PFSK-1 (cell line): ENCODE data around the gene CNTNAP5. TPM values are rescaled to one million over a fixed set of nuclear protein-coding genes. Genes with fewer than 3 reads are reported as not detected.

Experiments used
- FOXP2 ChIP-seq: optimal IDR thresholded peaks from 2 replicates; pipeline ENCODE3; 2011; ENCODE audit warnings: borderline replicate concordance, control low read depth, inconsistent platforms; ENCODE audit not compliant: insufficient read depth; ENCODE audit errors: extremely low read length, extremely low read depth
- POLR2AphosphoS5 ChIP-seq: IDR thresholded peaks from 2 replicates; pipeline ENCODE4 v1.6.1; 2012; ENCODE audit warnings: low read depth, mild to moderate bottlenecking, control low read depth, low read length, moderate library complexity
- REST ChIP-seq, 2 experiments: IDR thresholded peaks; 2 replicates each; pipeline versions ENCODE4 v1.6.1 to v1.8.0; 2011 to 2012; ENCODE audit warnings: low read depth in 2 of 2, low read length in 2 of 2, control low read depth in 1 of 2, inconsistent platforms in 1 of 2, mild to moderate bottlenecking in 1 of 2, moderate library complexity in 1 of 2; ENCODE audit not compliant: insufficient read depth in 1 of 2
- SIN3A ChIP-seq: IDR thresholded peaks from 2 replicates; pipeline ENCODE4 v1.6.1; 2012; ENCODE audit warnings: mild to moderate bottlenecking, low read length, moderate library complexity, borderline replicate concordance; ENCODE audit not compliant: insufficient read depth
- TAF1 ChIP-seq: IDR thresholded peaks from 2 replicates; pipeline ENCODE4 v1.6.1; 2012; ENCODE audit warnings: low read length, control low read depth, borderline replicate concordance; ENCODE audit not compliant: insufficient read depth
- polyA plus RNA-seq: library from polyadenylated mRNA; unstranded; fragments of >200 nt; gene quantifications from one replicate; pipeline ENCODE4 v1.2.1, GENCODE V29; 2012; ENCODE audit warnings: low read depth, missing spikeins; ENCODE audit not compliant: insufficient read length

CNTNAP5 gene
- polyA plus RNA-seq, result not detected

- TF ChIP-seq SIN3A (peak; percentile 62; the same call in 1 of the 2 replicates), REST (IDR thresholded peaks at IDR 0.05; ENCODE audit: insufficient read depth in 1 of 2, low read depth in 2 of 2, low read length in 2 of 2) (peak; percentile 96), POLR2AphosphoS5 (no peak), FOXP2 (peak; percentile 27)
Observed at GRCh38 chr2:124025171-124025580, at the start of gene CNTNAP5. CNTNAP5 (plus strand) TSS chr2:124025287; CDS start chr2:124025651, 364 bp downstream.

GRCh38 chr2:123976054-123976648 is 48.9 kb upstream of the CNTNAP5 start:
- no peak for TF ChIP-seq TAF1
- no peak for TF ChIP-seq REST (IDR thresholded peaks at IDR 0.05; ENCODE audit: insufficient read depth in 1 of 2, low read depth in 2 of 2, low read length in 2 of 2)
- TF ChIP-seq SIN3A, result no peak

- TF ChIP-seq TAF1 (no peak), POLR2AphosphoS5 (no peak), SIN3A (no peak), REST (IDR thresholded peaks at IDR 0.05; ENCODE audit: insufficient read depth in 1 of 2, low read depth in 2 of 2, low read length in 2 of 2) (no peak), FOXP2 (no peak)
Observed at GRCh38 chr2:123993728-123994323, 31.3 kb upstream of the CNTNAP5 start.

- TF ChIP-seq TAF1 (no peak), POLR2AphosphoS5 (no peak), SIN3A (no peak), FOXP2 (no peak), REST (IDR thresholded peaks at IDR 0.05; ENCODE audit: insufficient read depth in 1 of 2, low read depth in 2 of 2, low read length in 2 of 2) (no peak)
Observed at GRCh38 chr2:123999681-124000080, 25.4 kb upstream of the CNTNAP5 start.
